SK-N-SH (cell line): ENCODE measurements around the gene NSMCE1.

Experiments used
- CTCF ChIP-seq: fragments of 200-600 bp; sonication (generic); IDR thresholded peaks from 2 replicates; pipeline ENCODE4 v1.6.1; 2017; ENCODE audit warnings: antibody characterized with exemption, mild to moderate bottlenecking, moderate library complexity
- EZH2phosphoT487 ChIP-seq: fragments of 200-600 bp; sonication (generic); IDR thresholded peaks from 2 replicates; pipeline ENCODE4 v1.6.1; 2017; ENCODE audit warnings: low read depth, mixed run types, mild to moderate bottlenecking, antibody characterized with exemption, moderate library complexity, borderline replicate concordance
- IRF3 ChIP-seq: fragments of 150-350 bp; IDR thresholded peaks from 2 replicates; pipeline ENCODE4 v1.6.1; 2016; ENCODE audit warnings: mild to moderate bottlenecking, low read depth, low read length
- MXI1 ChIP-seq: IDR thresholded peaks from 2 replicates; pipeline ENCODE4 v1.6.1; 2012; ENCODE audit warnings: mild to moderate bottlenecking, low read depth, low read length, improper control_type of control experiment
- POLR2AphosphoS5 ChIP-seq: IDR thresholded peaks from 2 replicates; pipeline ENCODE4 v1.6.1; 2012; ENCODE audit warnings: low read depth, low read length
- RCOR1 ChIP-seq: fragments of 150-350 bp; IDR thresholded peaks from 2 replicates; pipeline ENCODE4 v1.6.1; 2017; ENCODE audit warnings: antibody characterized with exemption, low read length
- REST ChIP-seq: IDR thresholded peaks from 2 replicates; pipeline ENCODE4 v1.6.1; 2012; ENCODE audit warnings: mild to moderate bottlenecking, low read depth, low read length, moderate library complexity
- TAF1 ChIP-seq: IDR thresholded peaks from 2 replicates; pipeline ENCODE4 v1.6.1; 2012; ENCODE audit warnings: low read depth, mild to moderate bottlenecking, low read length, moderate library complexity, borderline replicate concordance
- TEAD4 ChIP-seq: IDR thresholded peaks from 2 replicates; pipeline ENCODE4 v1.4.0; 2012; ENCODE audit warnings: mild to moderate bottlenecking, borderline replicate concordance; ENCODE audit not compliant: insufficient read depth
- USF2 ChIP-seq: fragments of 150-350 bp; IDR thresholded peaks from 2 replicates; pipeline ENCODE4 v1.6.1; 2017; ENCODE audit warnings: antibody characterized with exemption, low read length, low read depth, borderline replicate concordance
- YY1 ChIP-seq: IDR thresholded peaks from 2 replicates; pipeline ENCODE4 v1.4.0; 2012; ENCODE audit warnings: low read depth, mild to moderate bottlenecking
- ZBTB33 ChIP-seq: IDR thresholded peaks from 2 replicates; pipeline ENCODE4 v1.4.0; 2012; ENCODE audit warnings: low read depth, borderline replicate concordance

- no peak for TF ChIP-seq ZBTB33
- no peak for TF ChIP-seq CTCF
- no peak for TF ChIP-seq IRF3
- TF ChIP-seq MXI1: no peak
- TF ChIP-seq TEAD4: no peak
- no peak for TF ChIP-seq REST
- no peak for TF ChIP-seq TAF1
- TF ChIP-seq RCOR1: no peak
- no peak for TF ChIP-seq USF2
- no peak for TF ChIP-seq EZH2phosphoT487
- TF ChIP-seq POLR2AphosphoS5: no peak
- no peak for TF ChIP-seq YY1
Measured at GRCh38 chr16:27225536-27226360, 42.8 kb downstream of the NSMCE1 start.
